ENCODE results near the gene PTGDR.

Gene PTGDR, protein sequence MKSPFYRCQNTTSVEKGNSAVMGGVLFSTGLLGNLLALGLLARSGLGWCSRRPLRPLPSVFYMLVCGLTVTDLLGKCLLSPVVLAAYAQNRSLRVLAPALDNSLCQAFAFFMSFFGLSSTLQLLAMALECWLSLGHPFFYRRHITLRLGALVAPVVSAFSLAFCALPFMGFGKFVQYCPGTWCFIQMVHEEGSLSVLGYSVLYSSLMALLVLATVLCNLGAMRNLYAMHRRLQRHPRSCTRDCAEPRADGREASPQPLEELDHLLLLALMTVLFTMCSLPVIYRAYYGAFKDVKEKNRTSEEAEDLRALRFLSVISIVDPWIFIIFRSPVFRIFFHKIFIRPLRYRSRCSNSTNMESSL

DNA sequence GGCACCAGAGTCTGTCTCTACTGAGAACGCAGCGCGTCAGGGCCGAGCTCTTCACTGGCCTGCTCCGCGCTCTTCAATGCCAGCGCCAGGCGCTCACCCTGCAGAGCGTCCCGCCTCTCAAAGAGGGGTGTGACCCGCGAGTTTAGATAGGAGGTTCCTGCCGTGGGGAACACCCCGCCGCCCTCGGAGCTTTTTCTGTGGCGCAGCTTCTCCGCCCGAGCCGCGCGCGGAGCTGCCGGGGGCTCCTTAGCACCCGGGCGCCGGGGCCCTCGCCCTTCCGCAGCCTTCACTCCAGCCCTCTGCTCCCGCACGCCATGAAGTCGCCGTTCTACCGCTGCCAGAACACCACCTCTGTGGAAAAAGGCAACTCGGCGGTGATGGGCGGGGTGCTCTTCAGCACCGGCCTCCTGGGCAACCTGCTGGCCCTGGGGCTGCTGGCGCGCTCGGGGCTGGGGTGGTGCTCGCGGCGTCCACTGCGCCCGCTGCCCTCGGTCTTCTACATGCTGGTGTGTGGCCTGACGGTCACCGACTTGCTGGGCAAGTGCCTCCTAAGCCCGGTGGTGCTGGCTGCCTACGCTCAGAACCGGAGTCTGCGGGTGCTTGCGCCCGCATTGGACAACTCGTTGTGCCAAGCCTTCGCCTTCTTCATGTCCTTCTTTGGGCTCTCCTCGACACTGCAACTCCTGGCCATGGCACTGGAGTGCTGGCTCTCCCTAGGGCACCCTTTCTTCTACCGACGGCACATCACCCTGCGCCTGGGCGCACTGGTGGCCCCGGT, at the start of gene PTGDR:
TSS of gene PTGDR (plus strand) at position 198 of the 778 bp plus-strand sequence. CDS start at position 315, 117 bp downstream.
- DNase-seq, result peak; percentile 67

DNA sequence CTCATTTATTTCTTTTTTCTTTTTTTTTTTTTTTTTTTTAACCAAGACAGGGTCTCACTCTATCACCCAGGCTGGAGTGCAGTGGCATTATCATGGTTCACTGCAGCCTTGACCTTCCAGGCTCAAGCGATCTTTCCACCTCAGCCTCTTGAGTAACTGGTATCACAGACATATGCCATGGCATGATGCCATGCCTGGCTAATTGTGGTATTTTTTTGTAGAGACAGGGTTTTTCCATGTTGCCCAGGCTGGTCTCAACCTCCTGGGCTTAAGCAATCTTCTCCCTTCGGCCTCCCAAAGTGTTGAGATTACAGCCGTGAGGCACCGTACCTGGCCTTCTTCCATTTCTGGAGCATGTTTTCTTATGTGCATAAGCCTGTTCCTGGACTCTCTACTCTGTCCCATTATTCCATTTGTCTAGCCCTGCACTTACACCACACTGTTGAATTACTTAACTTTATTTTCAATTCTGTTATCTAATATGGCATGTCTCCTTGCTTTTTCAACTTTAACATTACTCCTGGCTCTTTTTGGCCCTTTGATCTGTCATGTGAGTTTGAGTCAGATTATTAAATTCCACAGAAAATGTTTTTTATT, 47.9 kb upstream of the PTGDR start:
- DNase-seq, result no peak

GRCh38 chr14:52220924-52221811, 46.3 kb upstream of the PTGDR start:
- DNase-seq, result peak; percentile 27

DNA sequence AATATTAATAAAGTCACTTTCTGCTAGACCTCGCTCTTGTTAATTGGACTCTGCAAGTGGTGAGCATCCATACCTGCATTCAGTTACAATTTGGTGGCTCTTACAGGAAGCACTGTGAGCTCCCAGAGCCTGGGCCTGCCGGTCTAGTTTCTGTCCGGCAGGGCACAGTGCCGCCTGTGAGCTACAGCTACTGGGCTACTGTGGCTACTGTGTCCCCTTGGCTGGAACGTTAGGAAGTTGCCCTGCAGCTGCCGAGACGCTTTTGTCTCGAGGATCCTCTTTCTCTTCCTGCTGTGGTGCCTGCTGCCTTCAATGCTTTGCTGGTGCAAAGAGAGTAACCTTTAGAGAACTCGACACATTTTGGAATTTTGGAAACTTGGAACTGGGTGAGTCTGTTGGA, 44.6 kb upstream of the PTGDR start:
- no peak for DNase-seq

DNA sequence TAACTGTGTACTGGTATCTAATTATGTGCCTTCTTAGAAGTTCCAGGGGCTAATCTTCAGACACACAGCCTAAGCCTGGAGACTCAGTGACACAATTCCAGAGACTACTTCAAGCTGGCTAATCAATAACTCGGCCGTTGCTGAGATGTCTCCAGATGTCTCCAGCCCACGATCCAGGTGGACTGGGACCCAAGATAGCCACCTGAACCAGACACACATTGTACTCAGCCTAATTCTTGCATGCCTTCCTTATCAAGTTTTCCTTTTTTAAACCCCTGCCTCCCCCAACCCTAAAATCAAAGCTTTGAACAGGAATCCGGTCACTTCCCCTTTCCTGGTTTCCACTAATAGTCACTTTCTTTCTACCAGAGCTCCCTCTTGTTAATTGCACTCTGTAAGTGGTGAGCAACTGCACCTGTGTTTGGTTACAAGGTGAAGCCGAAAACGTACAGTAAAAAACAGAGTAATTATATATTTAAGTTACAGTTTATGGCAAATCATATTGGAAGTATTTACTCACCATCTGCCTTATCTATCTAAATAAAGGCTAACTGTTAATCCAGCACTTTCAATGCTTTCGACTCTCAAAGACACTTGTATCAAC, 39.8 kb upstream of the PTGDR start:
- no peak for DNase-seq

- no peak for DNase-seq
Observed at GRCh38 chr14:52233693-52234092, 33.8 kb upstream of the PTGDR start.

DNA sequence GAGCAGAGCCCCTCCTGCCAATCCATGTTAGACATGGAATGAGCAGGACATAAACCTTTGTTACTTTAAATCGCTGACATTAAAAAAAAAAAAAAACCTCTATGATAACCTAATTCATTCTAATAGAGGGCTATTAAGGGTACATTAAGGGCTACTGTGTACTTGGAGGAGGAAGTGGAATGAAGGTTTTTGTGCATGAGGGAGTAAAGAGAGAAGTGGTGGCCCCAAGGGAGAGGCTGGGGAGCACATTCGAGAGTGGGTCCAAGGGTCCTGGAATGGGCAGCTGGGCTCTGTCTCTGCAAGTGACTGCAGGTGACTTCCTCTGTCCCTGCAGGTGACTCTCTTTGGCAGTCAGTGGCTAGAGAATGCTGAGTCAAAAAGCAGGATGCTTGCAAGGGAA, 32.1 kb upstream of the PTGDR start:
- DNase-seq, result no peak

DNA sequence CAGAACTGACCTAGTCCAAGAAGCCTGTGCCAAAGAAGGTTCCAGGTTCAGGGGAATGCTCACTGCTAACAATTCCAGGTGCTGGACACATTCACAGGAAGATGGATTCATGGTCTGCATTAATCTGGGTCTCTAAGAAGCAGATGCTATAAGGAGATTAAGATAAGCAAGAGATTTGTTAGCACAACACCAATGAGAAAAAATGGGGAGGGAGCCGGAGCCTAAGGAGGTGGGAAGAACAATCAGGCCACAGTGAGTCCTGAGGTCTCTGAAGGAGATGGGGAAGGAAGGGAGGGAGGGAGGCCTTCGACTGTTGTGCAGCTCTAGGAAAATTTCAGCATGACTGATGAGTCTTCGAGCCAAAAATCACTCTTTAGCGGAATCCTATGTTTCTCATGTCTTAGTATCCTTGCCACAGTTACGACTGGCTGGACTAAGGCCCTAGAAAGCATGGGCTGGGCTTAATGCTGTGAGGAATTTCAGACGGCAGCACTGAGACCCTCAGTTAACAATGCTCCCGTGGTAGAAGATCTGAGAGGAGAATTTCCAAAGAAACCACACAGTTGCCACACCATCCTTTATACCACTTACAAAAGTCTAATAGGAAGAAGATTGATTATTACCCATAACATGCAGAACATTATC, 31.5 kb upstream of the PTGDR start:
- DNase-seq, result no peak

GRCh38 chr14:52238682-52239081, 28.8 kb upstream of the PTGDR start:
- DNase-seq, result no peak

- DNase-seq, result no peak
Observed at GRCh38 chr14:52240623-52241022, 26.9 kb upstream of the PTGDR start.

GRCh38 chr14:52241087-52241793, 26.3 kb upstream of the PTGDR start:
- no peak for DNase-seq

- DNase-seq, result no peak
Observed at GRCh38 chr14:52244328-52244727, 23.2 kb upstream of the PTGDR start.

DNA sequence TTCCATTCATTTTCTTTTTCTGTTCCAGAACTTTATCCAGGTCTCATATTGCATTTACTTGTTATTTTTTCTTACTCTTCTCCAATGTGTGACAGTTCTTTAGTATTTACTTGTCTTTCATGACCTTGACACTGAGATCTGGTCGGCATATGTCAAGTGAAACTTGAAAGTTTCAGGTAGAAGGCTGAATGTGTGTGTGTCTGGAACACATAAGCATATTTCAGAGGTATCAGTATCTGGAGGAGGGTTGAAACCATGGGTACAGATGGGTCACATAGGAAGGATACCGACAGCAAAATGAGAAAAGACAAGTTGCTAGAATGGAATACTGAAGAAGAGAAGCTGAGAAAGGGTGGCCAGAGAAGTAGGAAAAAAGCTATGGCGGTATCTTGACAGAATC, 22.5 kb upstream of the PTGDR start:
- DNase-seq, result no peak

- peak; percentile 45 for DNase-seq
Observed at GRCh38 chr14:52248057-52248456, 19.4 kb upstream of the PTGDR start.

- no peak for DNase-seq
Observed at GRCh38 chr14:52251724-52252123, 15.8 kb upstream of the PTGDR start.

DNA sequence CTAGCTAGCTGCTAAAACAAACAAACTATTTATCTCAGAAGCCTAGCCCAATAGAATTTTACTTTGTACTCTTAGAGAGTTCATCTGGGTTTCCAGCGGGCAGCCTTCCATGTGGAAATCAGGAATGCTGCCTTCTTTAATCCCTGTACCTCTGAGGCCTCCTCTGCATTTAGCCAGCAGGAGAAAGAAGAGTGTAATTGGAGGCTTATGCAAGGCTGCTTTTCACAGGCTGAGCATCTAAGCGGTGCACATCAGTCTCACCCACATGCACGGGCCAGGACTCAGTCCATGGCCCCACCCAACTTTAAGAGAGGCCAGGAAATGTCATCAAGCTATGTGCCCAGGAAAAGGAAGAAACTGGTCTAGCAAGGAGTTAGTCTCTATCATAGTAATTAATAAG, 14.0 kb upstream of the PTGDR start:
- no peak for DNase-seq

DNA sequence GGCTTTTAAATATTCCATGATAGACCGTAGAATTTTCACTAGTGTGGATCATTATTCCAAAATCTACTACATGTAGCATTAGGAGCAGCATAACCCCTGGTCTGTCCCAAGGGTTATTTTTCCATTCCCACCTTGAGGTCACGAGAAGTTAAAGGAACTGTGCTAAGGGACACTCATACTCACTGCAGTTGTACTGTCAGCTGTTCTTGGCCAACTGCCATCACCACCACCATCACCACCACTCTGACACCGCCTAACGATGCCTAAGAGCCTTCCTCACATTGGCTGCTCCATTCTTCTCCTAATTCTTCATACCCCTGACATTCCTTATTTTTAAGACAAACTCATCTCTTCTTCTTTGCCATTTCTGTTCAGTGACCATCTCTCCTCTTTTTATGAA, 13.4 kb upstream of the PTGDR start:
- DNase-seq, result no peak

- DNase-seq, result no peak
Observed at GRCh38 chr14:52258783-52259182, 8.7 kb upstream of the PTGDR start.

DNA sequence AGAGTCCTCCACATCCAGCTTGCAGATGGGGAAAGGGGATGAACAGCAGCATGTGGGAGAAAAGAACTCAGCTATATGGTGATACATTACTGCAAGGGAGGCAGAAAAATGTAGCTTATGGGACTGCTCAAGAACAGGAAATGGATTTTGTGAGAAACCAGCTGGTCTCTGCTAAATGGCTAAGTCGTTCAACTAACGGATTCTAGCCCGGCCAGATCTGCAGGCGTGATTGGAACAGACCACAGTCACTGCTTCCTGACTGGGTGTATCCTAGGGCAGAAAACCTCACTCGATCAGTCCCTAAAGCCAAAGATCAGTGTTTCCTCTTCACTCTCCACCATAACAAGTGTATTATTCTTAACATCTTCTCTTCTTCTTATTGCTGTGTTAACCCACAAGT, 8.1 kb upstream of the PTGDR start:
- DNase-seq, result no peak

DNA sequence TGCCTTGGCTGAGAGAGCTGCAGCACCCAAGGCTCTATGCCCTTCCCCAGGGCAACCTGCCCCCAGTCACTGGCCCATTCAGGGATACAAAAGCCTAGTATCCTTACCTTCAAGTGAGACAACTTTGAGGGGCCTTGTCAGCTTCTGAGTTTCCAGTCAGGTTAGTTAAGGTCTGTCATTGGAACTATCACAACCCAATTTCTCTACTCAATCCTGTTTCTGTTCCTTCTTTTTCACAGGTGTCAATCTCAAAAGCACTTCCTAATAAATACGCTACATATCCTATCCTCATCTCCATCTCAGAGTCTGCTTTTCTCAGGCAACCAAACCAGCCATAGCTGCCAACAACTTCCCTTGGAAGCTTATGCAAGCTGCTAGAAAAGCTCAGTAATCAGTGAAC, 4.9 kb upstream of the PTGDR start:
- no peak for DNase-seq

DNA sequence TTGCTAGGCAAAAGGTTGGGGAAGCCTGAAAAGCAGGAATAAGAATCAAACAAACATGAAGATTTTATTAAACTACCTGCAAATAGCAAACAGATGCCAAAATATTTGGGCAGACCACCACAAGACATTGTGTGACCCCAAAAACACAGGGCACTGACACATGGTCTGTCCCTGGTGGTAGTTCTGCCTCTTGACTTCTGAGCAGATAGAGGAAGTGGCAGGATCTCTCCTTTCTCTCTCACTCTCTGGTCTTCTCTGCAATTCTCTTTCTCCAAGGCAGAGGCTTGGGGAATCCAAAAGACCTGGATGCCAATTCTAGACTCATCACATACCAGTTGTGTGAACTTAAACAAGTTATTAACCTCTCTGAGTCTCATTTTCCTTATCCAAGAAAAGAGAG, 4.3 kb upstream of the PTGDR start:
- no peak for DNase-seq
